Suppressor macrophage (primary cell): ENCODE measurements around the gene AGFG1.
A peak's percentile ranks its signal among the peaks of the same experiment; 100 is the strongest.
"Not testable (repeated sequence)": the region's sequence is repeated elsewhere in the genome, so short reads cannot be mapped to it uniquely, and the experiment has no call there.

ENCODE experiments used
- DNase-seq, 4 experiments: peaks; one replicate each; pipeline ENCODE4 v3.0.0-alpha.2; 2020 to 2022

AGFG1 gene

DNA sequence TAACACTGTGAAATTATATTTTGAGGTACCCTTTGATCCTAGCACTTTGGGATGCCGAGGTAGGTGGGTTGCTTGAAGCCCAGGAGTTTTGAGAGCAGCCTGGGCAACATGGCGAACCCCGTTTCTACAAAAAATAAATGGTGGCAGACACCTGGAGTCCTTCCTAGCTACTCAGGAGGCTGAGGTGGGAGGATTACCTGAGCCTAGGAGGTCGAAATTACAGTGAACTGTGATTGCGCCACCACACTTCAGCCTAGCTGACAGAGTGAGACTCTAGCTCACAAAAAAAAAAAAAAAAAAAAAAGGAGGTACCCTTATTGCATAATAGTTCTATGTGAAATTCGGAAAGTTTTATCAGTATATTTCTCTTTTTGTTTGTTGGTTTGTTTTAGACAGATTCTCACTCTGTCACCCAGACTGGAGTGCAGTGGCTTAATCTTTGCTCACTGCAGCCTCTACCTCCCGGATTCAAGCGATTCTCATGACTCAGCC is 67.6 kb downstream of the AGFG1 start:
- DNase-seq, result no peak

GRCh38 chr2:227540352-227540751 is 68.4 kb downstream of the AGFG1 start:
- DNase-seq, result not testable (repeated sequence)

DNA sequence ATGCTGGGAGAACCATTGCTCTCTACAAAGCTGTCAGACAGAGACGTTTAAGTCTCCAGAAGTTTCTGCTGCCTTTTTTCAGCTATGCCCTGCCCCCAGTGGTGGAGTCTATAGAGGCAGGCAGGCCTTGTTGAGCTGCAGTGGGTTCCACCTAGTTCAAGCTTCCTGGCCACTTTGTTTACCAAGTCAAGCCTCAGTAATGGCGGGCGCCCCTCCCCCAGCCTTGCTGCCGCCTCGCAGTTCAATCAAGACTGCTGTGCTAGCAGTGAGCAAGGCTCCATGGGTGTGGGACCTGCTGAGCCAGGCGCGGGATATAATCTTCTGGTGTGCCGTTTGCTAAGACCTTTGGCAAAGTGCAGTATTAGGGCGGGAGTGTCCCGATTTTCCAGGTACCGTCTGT is 74.0 kb downstream of the AGFG1 start:
- DNase-seq, result peak in 2 of 4 experiments; percentile 13 to 17

GRCh38 chr2:227551836-227552235 is 79.9 kb downstream of the AGFG1 start:
- no peak for DNase-seq

DNA sequence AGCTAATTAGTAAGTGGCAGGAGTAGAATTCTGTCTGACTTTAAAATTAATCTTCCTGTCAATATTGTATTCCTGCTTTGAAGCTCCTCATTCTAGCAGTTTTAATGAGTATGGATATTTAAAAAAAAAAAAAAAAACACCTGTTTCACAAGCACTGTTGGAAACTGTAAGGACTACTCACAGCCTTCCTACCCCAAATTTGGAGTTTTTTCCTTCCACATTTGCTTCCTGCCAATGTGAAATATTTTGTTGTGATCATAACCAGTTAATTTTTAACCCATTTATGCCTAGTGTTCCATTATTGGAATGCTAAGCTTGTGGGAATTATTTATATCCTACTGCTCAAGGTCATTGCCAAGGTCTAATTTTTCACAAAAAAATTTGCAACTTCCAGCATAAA is 90.6 kb downstream of the AGFG1 start:
- no peak for DNase-seq

DNA sequence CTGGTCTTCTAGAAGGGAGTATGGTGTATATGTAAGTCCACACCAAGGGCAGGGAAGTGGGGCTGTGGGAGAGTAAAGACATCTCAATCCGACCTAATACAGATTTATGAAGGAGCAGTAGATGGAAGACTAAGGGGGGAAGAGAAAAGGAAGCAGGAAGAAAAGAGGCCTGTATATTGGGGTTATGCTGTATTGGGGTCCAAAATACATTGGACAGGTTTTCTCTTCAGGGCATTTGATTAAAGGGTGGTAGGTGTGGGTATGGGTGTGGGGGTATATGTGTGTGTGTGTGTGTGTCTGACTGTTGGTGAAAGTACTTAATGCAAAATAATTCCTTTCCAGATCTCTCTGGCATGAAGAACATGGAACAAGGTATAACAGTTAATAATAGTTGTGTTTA is 93.1 kb downstream of the AGFG1 start:
- no peak for DNase-seq

DNA sequence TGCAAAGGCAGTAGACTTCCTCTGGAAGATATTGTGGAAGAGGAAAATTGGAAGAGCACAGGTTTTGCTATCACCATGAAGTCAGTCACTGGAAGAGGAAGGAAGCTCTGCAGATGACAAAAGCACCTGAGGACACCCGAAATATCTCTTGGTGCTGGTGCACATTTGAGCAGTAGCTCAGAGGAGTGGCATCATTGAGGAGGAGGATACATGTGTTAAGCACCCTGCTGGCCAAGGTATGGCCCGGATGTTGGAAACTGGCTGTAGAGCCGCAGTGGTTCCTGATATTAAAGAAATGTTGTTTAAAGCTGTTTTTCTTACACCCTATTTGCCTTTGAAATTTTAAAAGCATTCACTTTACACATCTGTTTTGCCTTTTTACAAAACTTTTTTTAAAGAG is 94.1 kb downstream of the AGFG1 start:
- no peak for DNase-seq

GRCh38 chr2:227568852-227569169 is 96.9 kb downstream of the AGFG1 start:
- DNase-seq, result no peak

GRCh38 chr2:227570615-227571014 is 98.7 kb downstream of the AGFG1 start:
- peak in 1 of 4 experiments; percentile 6 for DNase-seq

DNA sequence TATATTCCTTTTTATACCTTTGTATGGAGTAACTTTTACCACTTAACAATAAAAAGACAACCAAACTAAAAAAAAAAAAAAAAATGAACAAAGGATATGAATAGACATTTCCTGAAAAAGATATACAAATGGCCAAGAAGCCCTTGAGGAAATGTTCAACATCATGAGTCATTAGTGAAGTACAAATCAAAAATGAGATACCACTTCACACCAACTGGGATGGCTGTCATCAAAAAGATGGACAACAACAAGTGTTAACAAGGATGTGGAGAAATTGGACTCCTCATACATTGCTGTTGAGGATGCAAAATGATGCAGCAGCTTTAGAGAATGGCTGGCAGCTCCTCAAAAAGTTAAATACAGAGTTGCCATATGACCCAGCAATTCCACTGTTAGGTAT is 104.2 kb downstream of the AGFG1 start:
- no peak for DNase-seq

DNA sequence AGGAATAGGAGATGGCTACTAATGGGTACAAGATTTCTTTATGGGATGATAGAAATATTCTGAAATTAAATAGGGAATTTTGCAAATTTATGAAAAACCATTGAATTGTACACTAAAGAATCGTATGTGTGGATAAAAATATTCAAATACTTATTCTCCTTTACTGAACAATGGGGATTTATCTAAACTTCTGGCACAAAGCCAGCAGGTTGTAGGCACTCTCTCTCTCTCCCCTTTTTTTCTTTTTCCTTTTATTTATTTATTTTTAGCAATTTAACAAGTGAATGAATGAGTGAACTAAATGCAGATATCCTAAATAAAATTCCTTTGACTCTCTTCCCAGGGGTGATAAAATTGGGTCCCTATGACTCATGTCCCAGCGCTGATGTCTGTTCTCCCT is 104.9 kb downstream of the AGFG1 start:
- DNase-seq, result no peak

DNA sequence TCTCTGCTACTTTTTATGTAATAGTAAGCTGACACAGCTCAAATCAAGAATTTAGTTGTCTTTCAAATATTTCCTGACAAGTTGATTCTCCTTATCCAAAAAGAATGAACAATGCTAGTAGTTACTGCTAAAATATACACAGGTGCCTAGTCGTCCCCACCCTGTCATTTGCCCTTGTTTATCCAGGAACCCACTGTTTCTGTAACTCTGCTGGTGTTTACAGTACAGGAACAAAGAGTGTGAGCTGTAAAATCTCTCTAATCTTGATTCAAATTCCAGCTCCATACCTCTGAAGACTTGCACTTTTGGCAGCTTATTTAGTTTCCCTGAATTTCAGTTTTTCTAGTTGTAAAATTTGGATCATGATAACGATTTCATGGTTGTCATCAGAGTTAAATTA is 105.6 kb downstream of the AGFG1 start:
- DNase-seq, result no peak

GRCh38 chr2:227578642-227579041 is 106.7 kb downstream of the AGFG1 start:
- DNase-seq, result no peak

DNA sequence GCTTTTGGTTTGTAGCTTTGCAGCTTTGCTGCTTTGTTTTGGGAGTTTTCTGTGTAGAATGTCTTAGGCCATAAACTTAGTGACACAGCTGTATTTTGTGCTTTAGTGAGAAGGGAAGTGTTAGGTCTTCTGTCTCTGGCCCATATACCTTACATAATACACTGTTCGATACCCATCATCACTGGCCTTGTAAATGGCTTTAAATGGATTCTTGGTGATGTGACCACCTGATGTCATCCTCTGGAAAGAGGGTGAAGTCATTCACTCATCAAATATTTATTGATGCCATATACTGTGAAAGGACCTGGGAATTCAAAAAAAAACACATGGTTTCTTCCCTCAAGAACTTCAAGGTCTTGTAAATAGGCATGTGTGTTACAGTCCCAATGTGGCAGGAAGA is 107.8 kb downstream of the AGFG1 start:
- DNase-seq, result no peak

DNA sequence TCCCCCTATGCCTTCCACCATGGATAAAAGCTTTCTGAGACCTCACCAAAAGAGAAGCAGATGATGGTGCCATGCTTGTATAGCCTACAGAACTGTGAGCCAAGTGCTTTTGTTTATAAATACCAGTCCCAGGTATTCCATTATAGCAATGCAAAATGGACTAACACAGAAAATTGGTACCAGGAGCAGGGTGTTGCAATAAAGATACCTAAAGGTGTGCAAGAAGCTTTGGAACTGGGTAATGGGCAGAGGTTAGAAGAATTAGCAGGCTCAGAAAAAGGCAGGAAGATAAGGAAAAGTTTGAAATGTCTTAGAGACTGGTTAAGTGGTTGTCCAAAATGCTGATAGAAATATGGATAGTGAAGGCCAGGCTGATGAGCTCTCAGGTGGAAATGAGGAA is 110.4 kb downstream of the AGFG1 start:
- DNase-seq, result no peak

DNA sequence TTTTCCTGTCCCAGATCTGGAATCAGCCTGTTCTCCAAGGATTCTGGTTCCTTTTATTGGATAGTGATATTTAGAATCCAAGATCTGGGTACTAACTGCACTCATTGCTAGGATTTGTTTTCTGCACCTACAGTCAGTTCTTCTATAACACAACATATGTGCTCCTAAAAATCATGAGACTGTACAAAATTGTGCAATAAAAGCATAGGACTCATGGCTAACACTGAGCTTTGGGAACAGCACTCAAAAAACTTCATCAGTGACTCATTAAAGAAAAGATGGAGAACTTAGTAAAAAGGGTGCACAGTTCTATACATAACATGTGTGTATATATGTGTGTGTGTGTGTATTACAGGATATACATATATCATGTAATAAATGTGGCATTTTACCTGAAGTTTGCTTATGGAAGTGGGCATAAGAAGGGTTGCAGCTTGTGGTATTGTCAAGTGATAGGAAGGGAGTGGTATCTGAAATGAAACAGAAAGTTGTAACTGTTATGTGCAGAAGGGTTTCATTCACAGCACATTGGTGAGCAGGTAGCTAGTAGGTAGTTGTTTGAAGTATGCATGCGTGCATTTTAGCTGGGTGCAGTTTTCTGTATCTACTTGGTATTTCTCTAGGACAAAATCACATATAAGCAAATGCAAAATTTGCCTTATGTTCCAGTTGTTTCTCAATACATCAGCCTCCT is 120.9 kb downstream of the AGFG1 start:
- peak in 2 of 4 experiments; percentile 35 to 40 for DNase-seq

GRCh38 chr2:227595797-227596196 is 123.8 kb downstream of the AGFG1 start:
- no peak for DNase-seq

- DNase-seq, result no peak
Observed at GRCh38 chr2:227597036-227597435, 125.1 kb downstream of the AGFG1 start.

GRCh38 chr2:227597998-227598397 is 126.0 kb downstream of the AGFG1 start:
- DNase-seq, result no peak

DNA sequence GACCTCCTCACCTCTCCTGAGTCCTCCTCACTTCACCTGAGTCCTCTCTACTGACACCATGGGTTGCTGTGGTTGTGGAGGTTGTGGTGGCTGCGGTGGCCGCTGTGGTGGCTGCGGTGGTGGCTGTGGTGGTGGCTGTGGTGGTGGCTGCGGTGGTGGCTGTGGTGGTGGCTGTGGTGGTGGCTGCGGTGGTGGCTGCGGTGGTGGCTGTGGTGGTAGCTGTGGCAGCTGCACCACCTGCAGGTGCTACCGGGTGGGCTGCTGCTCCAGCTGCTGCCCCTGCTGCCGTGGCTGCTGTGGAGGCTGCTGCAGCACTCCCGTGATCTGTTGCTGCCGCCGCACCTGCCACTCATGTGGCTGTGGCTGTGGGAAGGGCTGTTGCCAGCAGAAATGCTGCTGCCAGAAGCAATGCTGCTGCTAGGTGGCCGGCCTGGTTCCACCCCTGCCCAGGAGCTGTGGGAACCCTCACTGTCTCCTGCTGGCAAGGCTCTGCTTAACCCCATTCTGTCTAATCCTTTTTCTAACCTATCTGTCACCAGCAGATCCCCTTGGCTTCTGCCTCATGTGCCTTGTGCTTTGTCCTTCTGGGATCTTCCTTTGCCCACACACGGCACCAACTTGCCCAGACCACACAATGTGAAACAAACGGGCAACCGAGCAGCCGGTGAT is 127.0 kb downstream of the AGFG1 start, which contains the start of gene SCYGR2:
Gene SCYGR2, plus strand, starts transcription at position 59 of the 669 bp plus-strand sequence. Its CDS starts 0 bp downstream, at position 59.
- not testable (repeated sequence) for DNase-seq

DNA sequence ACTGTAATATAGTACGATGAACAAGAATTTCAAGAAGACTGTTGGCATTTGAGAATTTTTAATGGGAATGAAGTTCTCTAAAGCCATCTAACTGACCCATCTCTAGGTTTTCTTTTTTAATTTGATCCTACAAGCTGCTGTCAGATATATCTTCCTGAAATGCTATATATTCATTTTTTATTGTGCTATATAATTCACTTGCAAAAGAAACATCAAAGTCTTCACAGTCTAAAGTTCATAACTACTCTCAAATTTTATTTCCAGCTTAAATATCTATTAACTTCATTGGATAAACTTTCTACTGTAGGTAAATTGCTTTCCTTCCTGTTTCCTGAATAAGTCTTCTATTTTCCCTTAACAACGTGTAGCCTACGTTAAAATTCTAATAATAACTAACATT is 130.4 kb downstream of the AGFG1 start:
- DNase-seq, result no peak

DNA sequence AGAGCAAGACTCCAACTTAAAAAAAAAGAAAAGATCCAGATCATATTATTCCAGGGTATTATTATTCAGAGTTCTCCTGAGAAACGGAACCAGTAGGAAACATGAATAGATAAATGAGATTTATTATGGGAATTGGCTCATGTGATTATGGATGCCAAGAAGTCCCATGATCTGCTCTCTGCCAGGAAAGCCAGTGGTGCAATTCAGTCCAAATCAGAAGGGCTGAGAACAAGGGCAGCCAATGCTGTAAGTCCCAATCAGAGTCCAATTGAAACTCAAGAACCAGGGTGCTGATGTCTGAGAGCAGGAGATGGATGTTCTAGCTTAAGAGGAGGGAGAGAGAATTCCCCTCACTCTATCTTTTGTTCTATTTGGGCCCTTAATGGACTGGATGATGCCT is 134.5 kb downstream of the AGFG1 start:
- DNase-seq, result no peak

DNA sequence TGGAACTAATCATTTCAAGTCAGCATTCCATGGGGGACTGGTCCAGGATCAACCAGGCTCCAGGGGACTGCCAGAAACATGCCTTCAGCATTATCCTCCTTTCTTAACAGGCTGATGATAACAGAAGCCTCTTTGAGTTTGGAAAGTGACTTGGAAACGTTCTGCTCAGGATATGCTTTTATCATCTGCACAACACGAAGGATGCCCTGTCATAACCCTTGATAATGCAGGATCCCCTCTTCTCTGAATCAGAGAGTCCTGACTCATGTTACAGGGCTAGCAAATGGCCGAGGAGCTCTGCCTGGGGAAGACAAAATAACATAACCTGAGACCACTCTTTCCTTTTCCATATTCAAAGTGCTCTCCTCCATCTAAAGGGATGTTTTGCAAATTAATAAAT is 136.0 kb downstream of the AGFG1 start:
- peak in 3 of 4 experiments; percentile 15 to 53 (median 35) for DNase-seq
